GM12878 (cell line): ENCODE data around the gene ASIC5. TPM values are rescaled to one million over a fixed set of nuclear protein-coding genes. Genes with fewer than 3 reads are reported as not detected.

Experiments
- ATAC-seq: fragments of 200-7000 bp; cut with Tn5 transposase; 3 replicates; pipeline ENCODE4 v1.9.1; 2020; ENCODE audit warnings: mild to moderate bottlenecking, moderate library complexity
- BruUV-seq: library from RNA; stranded (reverse); fragments of 400-500 nt; replicated peaks from 2 replicates; lab custom pipeline; 2021; lab: Mats Ljungman, UMichigan
- CTCF ChIA-PET: fragments of 300-600 bp; sonication (Branson Sonifier 250); formaldehyde crosslinking; extraction: SDS; loops from one replicate; lab custom pipeline; 2021; ENCODE audit warnings: inconsistent platforms; lab: Yijun Ruan, JAX
- POLR2A ChIA-PET: fragments of 350-600 bp; formaldehyde crosslinking; extraction: SDS; loops from one replicate; lab custom pipeline; 2021; ENCODE audit warnings: inconsistent platforms; lab: Charles Lee
- RAD21 ChIA-PET: fragments of 300-600 bp; sonication (Branson Sonifier 250); formaldehyde crosslinking; loops from one replicate; lab custom pipeline; 2023; ENCODE audit warnings: antibody characterized with exemption; ENCODE audit not compliant: unreplicated experiment; lab: Charles Lee
- SMC1A ChIA-PET: fragments of 300-600 bp; sonication (Branson Sonifier 250); formaldehyde crosslinking; loops from one replicate; lab custom pipeline; 2023; ENCODE audit not compliant: unreplicated experiment, uncharacterized antibody; lab: Charles Lee
- DNase-seq: peaks from one replicate; pipeline ENCODE4 v3.0.0-alpha.2; 2011; ENCODE audit warnings: low read depth, low spot score
- FAIRE-seq: peaks from 3 replicates; lab custom pipeline; 2011; peaks lifted over from hg19 to GRCh38; lab: Jason Lieb, UNC
- H2AFZ ChIP-seq: 2 replicates; pipeline ENCODE4 v1.6.0; 2011; ENCODE audit warnings: low read depth, low read length, control low read depth; ENCODE audit not compliant: control insufficient read depth
- H3K27ac ChIP-seq: 2 replicates; pipeline ENCODE4 v1.5.1; 2011; ENCODE audit warnings: control low read depth; ENCODE audit not compliant: control insufficient read depth, insufficient read depth
- H3K27me3 ChIP-seq, 2 experiments: replicated peaks in 1 of 2; 2 replicates each; pipeline versions ENCODE4 v1.6.0 to v1.6.1; 2011; ENCODE audit warnings: low read length in 1 of 2; ENCODE audit not compliant: control insufficient read depth in 2 of 2, insufficient read depth in 2 of 2
- H3K36me3 ChIP-seq, 2 experiments: 2 replicates each; pipeline ENCODE4 v1.5.1; 2011; ENCODE audit warnings: low read length in 1 of 2; ENCODE audit not compliant: control insufficient read depth in 2 of 2, insufficient read depth in 2 of 2
- H3K4me1 ChIP-seq: 2 replicates; pipeline ENCODE4 v1.6.1; 2011; ENCODE audit warnings: mild to moderate bottlenecking, low read length, moderate library complexity, mixed read lengths; ENCODE audit not compliant: control insufficient read depth, insufficient read depth
- H3K4me2 ChIP-seq: 2 replicates; pipeline ENCODE4 v1.6.0; 2011; ENCODE audit warnings: control low read depth; ENCODE audit not compliant: control insufficient read depth, insufficient read depth
- H3K4me3 ChIP-seq: fragments of 200-600 bp; sonication (generic); 2 replicates; pipeline ENCODE4 v1.5.1; 2016
- H3K79me2 ChIP-seq: 2 replicates; pipeline ENCODE4 v1.6.0; 2011; ENCODE audit warnings: low read length; ENCODE audit not compliant: control insufficient read depth, insufficient read depth
- H3K9ac ChIP-seq: 2 replicates; pipeline ENCODE4 v1.8.0; 2011; ENCODE audit warnings: low read length, control low read depth, mixed read lengths; ENCODE audit not compliant: control insufficient read depth, insufficient read depth
- H3K9me3 ChIP-seq: replicated peaks from 3 replicates; pipeline ENCODE4 v1.5.1; 2011; ENCODE audit warnings: mild to moderate bottlenecking, low read length; ENCODE audit not compliant: control insufficient read depth, insufficient read depth
- H4K20me1 ChIP-seq: 2 replicates; pipeline ENCODE4 v1.6.0; 2011; ENCODE audit not compliant: control insufficient read depth, insufficient read depth
- BCL3 ChIP-seq: IDR thresholded peaks from 2 replicates; pipeline ENCODE4 v1.6.1; 2011; ENCODE audit warnings: borderline replicate concordance, low read depth, mild to moderate bottlenecking, moderate library complexity, low read length; ENCODE audit not compliant: insufficient read depth, poor library complexity, severe bottlenecking
- GABPA ChIP-seq: IDR thresholded peaks from 2 replicates; pipeline ENCODE4 v1.6.1; 2014; ENCODE audit warnings: antibody characterized with exemption, low read depth, mild to moderate bottlenecking, inconsistent platforms
- JUNB ChIP-seq: IDR thresholded peaks from 2 replicates; pipeline ENCODE4 v1.6.1; 2016; ENCODE audit warnings: antibody characterized with exemption, mild to moderate bottlenecking
- JUND ChIP-seq: IDR thresholded peaks from 2 replicates; pipeline ENCODE4 v1.6.1; 2012; ENCODE audit warnings: low read depth, mild to moderate bottlenecking, low read length, improper control_type of control experiment, moderate library complexity
- NFYB ChIP-seq: IDR thresholded peaks from 2 replicates; pipeline ENCODE4 v1.6.1; 2011; ENCODE audit warnings: low read depth, mild to moderate bottlenecking, low read length, improper control_type of control experiment, moderate library complexity; ENCODE audit not compliant: insufficient read depth
- POLR2AphosphoS2 ChIP-seq: IDR thresholded peaks from 2 replicates; pipeline ENCODE4 v1.6.1; 2011; ENCODE audit warnings: low read depth, mild to moderate bottlenecking, low read length, improper control_type of control experiment, moderate library complexity
- RAD51 ChIP-seq: fragments of 450-650 bp; IDR thresholded peaks from 2 replicates; pipeline ENCODE4 v1.6.1; 2016; ENCODE audit warnings: moderate library complexity, mild to moderate bottlenecking, inconsistent platforms
- TBL1XR1 ChIP-seq: IDR thresholded peaks from 2 replicates; pipeline ENCODE4 v1.6.1; 2012; ENCODE audit warnings: low read depth, low read length, improper control_type of control experiment
- TCF7 ChIP-seq: IDR thresholded peaks from 2 replicates; pipeline ENCODE4 v1.6.1; 2014; ENCODE audit warnings: antibody characterized with exemption, borderline replicate concordance
- ZSCAN29 ChIP-seq: fragments of 450-650 bp; IDR thresholded peaks from 2 replicates; pipeline ENCODE4 v1.6.1; 2017; ENCODE audit warnings: mild to moderate bottlenecking, moderate library complexity
- ZZZ3 ChIP-seq: IDR thresholded peaks from 2 replicates; pipeline ENCODE4 v1.6.1; 2011; ENCODE audit warnings: low read depth; ENCODE audit not compliant: control insufficient read depth, insufficient read length
- WGBS: methylation state at CpG from one replicate; pipeline ENCODE4 v1.1.6; 2016; ENCODE audit warnings: low lambda C conversion rate; ENCODE audit not compliant: insufficient replicate concordance, insufficient coverage; ENCODE audit errors: missing lambda C conversion rate; 5-methylcytosine and 5-hydroxymethylcytosine counted together
- in situ Hi-C: fragments of 300-500 bp; cut with MboI; formaldehyde crosslinking; loops from 9 replicates; pipeline ENCODE4 v1.14.3; 2018; ENCODE audit warnings: mixed read lengths
- intact Hi-C: fragments of 100-400 bp; cut with micrococcal nuclease; formaldehyde crosslinking; loops from one replicate; pipeline ENCODE4 v1.14.2; 2022; ENCODE audit not compliant: unreplicated experiment
- polyA plus RNA-seq, 11 experiments: library from polyadenylated mRNA; depleted of rRNA in 4 of 11; unstranded in 6 of 11; stranded (reverse) in 5 of 11; fragments of >200 nt; fragmentation: Nextera tagmentation in 4 of 11; fragmentation: Illumina TruSeq in 1 of 11; extraction: Ambion mirVana in 4 of 11; extraction: Trizol in 1 of 11; gene quantifications; 1 replicate in 1 of 11; 2 replicates in 10 of 11; pipeline versions ENCODE4 v1.2.1 to v1.2.3, GENCODE V29; 2011 to 2016; ENCODE audit warnings: inconsistent platforms in 2 of 11, missing spikeins in 2 of 11, low read depth in 1 of 11
- total RNA-seq, 4 experiments: library from RNA; depleted of rRNA in 3 of 4; stranded (reverse); fragments of >200 nt in 3 of 4; fragmentation: Illumina TruSeq in 1 of 4; extraction: Trizol in 1 of 4; gene quantifications; 2 replicates each; pipeline versions ENCODE4 v1.2.1 to v1.2.3, GENCODE V29; 2013 to 2021

The ASIC5 gene
- total and polyA plus RNA-seq, 10 of the 15 experiments (the other 5 are each of a cell fraction or from before 2014, with no cell fraction given), result not detected

- H3K4me1 ChIP-seq, result no peaks in the 10 kb centered on the region
- H3K4me2 ChIP-seq, result no peak overlapping the region
- no peak for DNase-seq
- ChIA-PET POLR2A (interaction anchor here (0.5 kb wide), 1 partner anchor 158 kb away, joined by 3 read pairs; no protein-coding TSS in a partner anchor), CTCF (interaction anchor here (0.7 to 4.6 kb wide), 15 partner anchors 8 to 385 kb away, joined by 3 to 75 read pairs (median 4); partner anchors contain the start of genes CTSO, GUCY1A1 and GUCY1B1), SMC1A (interaction anchor here (0.6 to 2.9 kb wide), 17 partner anchors 12 to 346 kb away, joined by 3 to 13 read pairs (median 4); partner anchors contain the start of genes CTSO and GUCY1A1), RAD21 (interaction anchor here (0.5 to 3.6 kb wide), 12 partner anchors 8 to 415 kb away, joined by 3 to 39 read pairs (median 5); no protein-coding TSS in a partner anchor)
- in situ Hi-C loops (loop anchor here (25.0 kb wide), 2 partner anchors 802 to 977 kb away; no protein-coding TSS in a partner anchor), intact Hi-C loops (loop anchor here (5.0 kb wide), 2 partner anchors 807 to 982 kb away; no protein-coding TSS in a partner anchor)
- 15% methylated on average over 6 of the region's 6 CpGs for WGBS
- no peaks in the 10 kb centered on the region for H3K79me2 ChIP-seq
- no peak for FAIRE-seq
- H3K9me3 ChIP-seq, result no peaks in the 10 kb centered on the region
- H2AFZ ChIP-seq, result no peak overlapping the region
- no TSS peak for BruUV-seq
- H3K27me3 ChIP-seq, result no peaks in the 10 kb centered on the region
- H4K20me1 ChIP-seq, result no peaks in the 10 kb centered on the region
- ATAC-seq, result peak; percentile 45; the same call in 2 of the 3 replicates
- H3K36me3 ChIP-seq, result no peaks in the 10 kb centered on the region
- TF ChIP-seq BCL3, result no peak
- no peak for TF ChIP-seq JUND
- no peak for TF ChIP-seq ZSCAN29
- no peak for TF ChIP-seq ZZZ3
- no peak for TF ChIP-seq JUNB
- no peak for TF ChIP-seq NFYB
- no peak for TF ChIP-seq RAD51
- TF ChIP-seq TBL1XR1, result no peak
- no peak for TF ChIP-seq GABPA
- no peak for TF ChIP-seq POLR2AphosphoS2
- no peak for TF ChIP-seq TCF7
- H3K4me3 ChIP-seq, result no peak overlapping the region
- H3K9ac ChIP-seq, result no peak overlapping the region
- H3K27ac ChIP-seq, result no peak overlapping the region
Measured at GRCh38 chr4:155789391-155789790, 76.7 kb downstream of the ASIC5 start.
